Suprapubic skin (tissue), 3 donors: ENCODE results near the gene PDPR.
"Not testable (repeated sequence)": the region's sequence is repeated elsewhere in the genome, so short reads cannot be mapped to it uniquely, and the experiment has no call there.

Experiments
- EP300 ChIP-seq: sonication (generic); formaldehyde crosslinking; IDR thresholded peaks from one replicate; pipeline ENCODE4 v1.6.1; 2017; ENCODE audit warnings: antibody characterized with exemption
- POLR2A ChIP-seq, 2 donors: fragments of 450-650 bp; IDR thresholded peaks; one replicate each; pipeline ENCODE4 v1.6.1; 2017; ENCODE audit warnings: antibody characterized with exemption in 2 of 2, mild to moderate bottlenecking in 2 of 2, moderate library complexity in 2 of 2
- TF ChIP-seq, protein P1 (sequence below), 2 donors: fragments of 200-600 bp in 1 of 2; fragments of 450-650 bp in 1 of 2; sonication (generic) in 1 of 2; IDR thresholded peaks; one replicate each; pipeline ENCODE4 v1.5.1; 2016 to 2019; ENCODE audit warnings: antibody characterized with exemption in 2 of 2, mild to moderate bottlenecking in 1 of 2, moderate library complexity in 1 of 2

GRCh38 chr16:70174387-70174932 is 60.3 kb downstream of the PDPR start:
- not testable (repeated sequence) for TF ChIP-seq POLR2A (IDR thresholded peaks at IDR 0.05); EP300
- TF ChIP-seq, protein P1, sequence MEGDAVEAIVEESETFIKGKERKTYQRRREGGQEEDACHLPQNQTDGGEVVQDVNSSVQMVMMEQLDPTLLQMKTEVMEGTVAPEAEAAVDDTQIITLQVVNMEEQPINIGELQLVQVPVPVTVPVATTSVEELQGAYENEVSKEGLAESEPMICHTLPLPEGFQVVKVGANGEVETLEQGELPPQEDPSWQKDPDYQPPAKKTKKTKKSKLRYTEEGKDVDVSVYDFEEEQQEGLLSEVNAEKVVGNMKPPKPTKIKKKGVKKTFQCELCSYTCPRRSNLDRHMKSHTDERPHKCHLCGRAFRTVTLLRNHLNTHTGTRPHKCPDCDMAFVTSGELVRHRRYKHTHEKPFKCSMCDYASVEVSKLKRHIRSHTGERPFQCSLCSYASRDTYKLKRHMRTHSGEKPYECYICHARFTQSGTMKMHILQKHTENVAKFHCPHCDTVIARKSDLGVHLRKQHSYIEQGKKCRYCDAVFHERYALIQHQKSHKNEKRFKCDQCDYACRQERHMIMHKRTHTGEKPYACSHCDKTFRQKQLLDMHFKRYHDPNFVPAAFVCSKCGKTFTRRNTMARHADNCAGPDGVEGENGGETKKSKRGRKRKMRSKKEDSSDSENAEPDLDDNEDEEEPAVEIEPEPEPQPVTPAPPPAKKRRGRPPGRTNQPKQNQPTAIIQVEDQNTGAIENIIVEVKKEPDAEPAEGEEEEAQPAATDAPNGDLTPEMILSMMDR (IDR thresholded peaks at IDR 0.05) = not testable (repeated sequence)
